ENCODE results near the gene PTPA. TPM values are rescaled to one million over a fixed set of nuclear protein-coding genes. Genes with fewer than 3 reads are reported as not detected.

The PTPA gene
- total and polyA plus RNA-seq, 2 donors (not counting 3 experiments of a cell fraction or from before 2014, with no cell fraction given): 97.7 to 121 TPM

- Histone ChIP-seq H2AFZ (ENCODE audit: low read depth, low read length) (no peak overlapping the region), H3K9ac (replicated peaks; ENCODE audit: extremely low read depth, insufficient read depth, low read length) (no peak overlapping the region), H3K4me3 (replicated peaks in 1 of 3; ENCODE audit: insufficient read depth in 1 of 3, low read depth in 1 of 3, low read length in 3 of 3) (no peak overlapping the region), H3K9me3 (replicated peaks; ENCODE audit: control insufficient read depth, insufficient read depth, low read length) (no peaks in the 10 kb centered on the region), H3K27ac (ENCODE audit: insufficient read depth, low read depth, low read length) (no peak overlapping the region), H3K79me2 (ENCODE audit: control insufficient read depth, insufficient read depth, low read length) (no peaks in the 10 kb centered on the region), H4K20me1 (replicated peaks; ENCODE audit: control insufficient read depth, extremely low read depth, insufficient read depth, low read length) (no peaks in the 10 kb centered on the region), H3K9me1 (replicated peaks; ENCODE audit: control insufficient read depth, extremely low read depth, insufficient read depth, low read length) (no peaks in the 10 kb centered on the region), H3K27me3 (ENCODE audit: control insufficient read depth in 2 of 2, insufficient read depth in 2 of 2, low read length in 2 of 2) (no peaks in the 10 kb centered on the region), H3K4me2 (ENCODE audit: insufficient read depth, low read length) (no peak overlapping the region), H3K36me3 (ENCODE audit: control insufficient read depth in 2 of 2, extremely low read depth in 1 of 2, insufficient read depth in 2 of 2, low read length in 2 of 2) (peaks cover 6 to 9% of the 10 kb centered on the region in 2 experiments), H3K4me1 (ENCODE audit: control insufficient read depth, extremely low read depth, insufficient read depth, low read length) (no peaks in the 10 kb centered on the region)
- ChIA-PET POLR2A (no interaction called here), CTCF (interaction anchor here (1.7 kb wide), 1 partner anchor 10 kb away, joined by 8 read pairs; no protein-coding TSS in a partner anchor)
- intact Hi-C loops (cut with micrococcal nuclease) (no loop called here), dilution Hi-C loops (cut with MboI; ENCODE audit: extremely low pct_ligation_motif_present, low sequenced_read_pairs) (no loop called here)
- FAIRE-seq (no peak), DNase-seq (ENCODE audit: low read depth, low spot score) (no peak)
- no TSS peak for BruUV-seq (replicated peaks)
- TF ChIP-seq JUN (IDR thresholded peaks at IDR 0.05; ENCODE audit: borderline replicate concordance, insufficient read depth, insufficient read length, low read depth): no peak
- no peak for TF ChIP-seq GATA2 (IDR thresholded peaks at IDR 0.05; ENCODE audit: insufficient read depth, insufficient read length, low read depth, low read length)
- no peak for TF ChIP-seq FOS (IDR thresholded peaks at IDR 0.05; ENCODE audit: borderline replicate concordance, insufficient read depth, low read length)
- TF ChIP-seq CTCF (IDR thresholded peaks at IDR 0.05; ENCODE audit: extremely low read depth in 1 of 2, insufficient read depth in 1 of 2, low read depth in 1 of 2, low read length in 2 of 2): no peak
- TF ChIP-seq MAX (IDR thresholded peaks at IDR 0.05; ENCODE audit: insufficient read depth, insufficient read length): no peak
- TF ChIP-seq EZH2 (IDR thresholded peaks at IDR 0.05; ENCODE audit: borderline replicate concordance, low read depth, low read length, severe bottlenecking): no peak
- no peak for TF ChIP-seq POLR2AphosphoS5 (IDR thresholded peaks at IDR 0.05; ENCODE audit: insufficient read depth, low read depth, low read length)
- TF ChIP-seq MYC (IDR thresholded peaks at IDR 0.05; ENCODE audit: low read depth, low read length): no peak
- no peak for TF ChIP-seq POLR2A (IDR thresholded peaks at IDR 0.05; ENCODE audit: low read depth, low read length)
Observed at GRCh38 chr9:129093602-129094386, 17.4 kb upstream of the PTPA start.

Data from endothelial cell of umbilical vein (primary cell).